HL-60 (cell line): Measurements from ENCODE around the gene FAM120A.

Experiments
- DNase-seq, 2 experiments: peaks; one replicate each; pipeline ENCODE4 v3.0.0-alpha.2; 2010 to 2020; ENCODE audit warnings: low read depth in 1 of 2, low spot score in 1 of 2
- H3K27ac ChIP-seq: fragments of 250-450 bp; sonication (Bioruptor Pico); replicated peaks from 2 replicates; pipeline ENCODE4 v1.5.1; 2020; ENCODE audit warnings: mild to moderate bottlenecking, moderate library complexity
- H3K27me3 ChIP-seq: fragments of 250-450 bp; sonication (Bioruptor Pico); 2 replicates; pipeline ENCODE4 v1.5.1; 2021; ENCODE audit warnings: mild to moderate bottlenecking, moderate library complexity; ENCODE audit not compliant: insufficient read depth, poor library complexity, severe bottlenecking
- H3K4me3 ChIP-seq: replicated peaks from 2 replicates; pipeline ENCODE4 v1.5.1; 2011; ENCODE audit warnings: mild to moderate bottlenecking, control low read depth, low read length; ENCODE audit not compliant: insufficient read depth
- GABPA ChIP-seq: IDR thresholded peaks from 2 replicates; pipeline ENCODE4 v1.6.1; 2012; ENCODE audit warnings: low read depth
- POLR2AphosphoS5 ChIP-seq: IDR thresholded peaks from 2 replicates; pipeline ENCODE4 v1.6.1; 2012; ENCODE audit warnings: low read depth
- REST ChIP-seq: IDR thresholded peaks from 2 replicates; pipeline ENCODE4 v1.6.1; 2012; ENCODE audit warnings: low read depth; ENCODE audit not compliant: insufficient replicate concordance
- SPI1 ChIP-seq: IDR thresholded peaks from 2 replicates; pipeline ENCODE4 v1.6.1; 2012; ENCODE audit warnings: low read depth, mild to moderate bottlenecking, borderline replicate concordance
- TF ChIP-seq, protein P1 (sequence below): IDR thresholded peaks from one replicate; pipeline ENCODE4 v1.5.1; 2011; ENCODE audit warnings: low read length, control low read depth, inconsistent platforms; ENCODE audit not compliant: insufficient read depth

Gene FAM120A

GRCh38 chr9:93523518-93524144 is 72.1 kb downstream of the FAM120A start:
- TF ChIP-seq SPI1 = no peak
- TF ChIP-seq, protein P1, sequence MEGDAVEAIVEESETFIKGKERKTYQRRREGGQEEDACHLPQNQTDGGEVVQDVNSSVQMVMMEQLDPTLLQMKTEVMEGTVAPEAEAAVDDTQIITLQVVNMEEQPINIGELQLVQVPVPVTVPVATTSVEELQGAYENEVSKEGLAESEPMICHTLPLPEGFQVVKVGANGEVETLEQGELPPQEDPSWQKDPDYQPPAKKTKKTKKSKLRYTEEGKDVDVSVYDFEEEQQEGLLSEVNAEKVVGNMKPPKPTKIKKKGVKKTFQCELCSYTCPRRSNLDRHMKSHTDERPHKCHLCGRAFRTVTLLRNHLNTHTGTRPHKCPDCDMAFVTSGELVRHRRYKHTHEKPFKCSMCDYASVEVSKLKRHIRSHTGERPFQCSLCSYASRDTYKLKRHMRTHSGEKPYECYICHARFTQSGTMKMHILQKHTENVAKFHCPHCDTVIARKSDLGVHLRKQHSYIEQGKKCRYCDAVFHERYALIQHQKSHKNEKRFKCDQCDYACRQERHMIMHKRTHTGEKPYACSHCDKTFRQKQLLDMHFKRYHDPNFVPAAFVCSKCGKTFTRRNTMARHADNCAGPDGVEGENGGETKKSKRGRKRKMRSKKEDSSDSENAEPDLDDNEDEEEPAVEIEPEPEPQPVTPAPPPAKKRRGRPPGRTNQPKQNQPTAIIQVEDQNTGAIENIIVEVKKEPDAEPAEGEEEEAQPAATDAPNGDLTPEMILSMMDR = no peak
- TF ChIP-seq POLR2AphosphoS5 = no peak
- no peak for TF ChIP-seq GABPA
- no peak for TF ChIP-seq REST
- no peak for DNase-seq
- Histone ChIP-seq H3K4me3 (no peak overlapping the region), H3K27ac (no peak overlapping the region), H3K27me3 (no peaks in the 10 kb centered on the region)

DNA sequence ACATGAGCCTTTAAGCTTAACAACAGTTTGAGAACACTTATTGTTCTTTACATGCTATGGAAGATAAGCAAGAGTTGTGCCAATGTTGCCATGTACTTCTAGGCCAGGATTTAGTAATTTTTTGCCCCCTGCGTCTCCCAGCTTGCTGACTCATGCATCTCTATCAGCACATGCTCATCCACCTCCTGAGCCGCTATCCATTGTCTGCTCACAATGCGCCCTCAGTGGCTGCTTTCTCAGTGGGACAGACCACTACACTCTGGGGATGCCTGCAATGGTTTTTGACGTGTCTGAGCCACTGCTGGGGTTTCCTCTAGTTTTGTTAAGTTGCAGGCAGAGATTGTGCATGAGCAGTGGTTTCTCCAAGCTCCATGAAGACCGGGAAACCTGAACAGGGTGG is 74.0 kb downstream of the FAM120A start:
- H3K4me3 ChIP-seq = no peak overlapping the region
- H3K27me3 ChIP-seq = no peaks in the 10 kb centered on the region
- TF ChIP-seq, protein P1 = no peak
- no peak for TF ChIP-seq SPI1
- no peak for TF ChIP-seq POLR2AphosphoS5
- no peak for TF ChIP-seq GABPA
- no peak for TF ChIP-seq REST
- DNase-seq = no peak
- no peak overlapping the region for H3K27ac ChIP-seq

GRCh38 chr9:93531374-93531773 is 79.9 kb downstream of the FAM120A start:
- no peak overlapping the region for H3K4me3 ChIP-seq
- no peak for TF ChIP-seq SPI1
- DNase-seq = no peak
- no peaks in the 10 kb centered on the region for H3K27me3 ChIP-seq
- H3K27ac ChIP-seq = no peak overlapping the region

GRCh38 chr9:93532141-93532540 is 80.7 kb downstream of the FAM120A start:
- no peaks in the 10 kb centered on the region for H3K27me3 ChIP-seq
- H3K4me3 ChIP-seq = no peak overlapping the region
- H3K27ac ChIP-seq = no peak overlapping the region
- DNase-seq = no peak
- TF ChIP-seq GABPA = no peak

DNA sequence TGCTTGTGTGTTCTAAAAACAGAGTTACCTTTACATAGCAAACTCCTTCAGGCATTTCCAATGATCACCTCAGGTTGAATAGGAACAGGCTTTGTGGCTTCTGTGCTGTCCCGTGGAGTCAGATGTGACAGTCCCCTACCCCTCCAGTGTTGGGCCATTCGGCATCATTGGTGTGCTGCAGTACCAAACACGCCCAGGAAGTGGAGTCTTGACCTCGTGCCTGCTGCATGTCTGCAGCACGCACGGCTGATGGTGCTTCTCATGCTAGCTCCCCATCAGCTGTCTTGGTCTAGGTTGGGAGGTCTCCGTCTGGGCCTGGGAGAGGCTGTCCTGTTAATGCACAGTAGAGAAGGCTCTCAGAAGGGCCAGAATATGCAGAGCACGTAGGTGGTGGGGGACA is 82.4 kb downstream of the FAM120A start:
- no peak for DNase-seq
- TF ChIP-seq REST = no peak
- no peak for TF ChIP-seq POLR2AphosphoS5
- TF ChIP-seq SPI1 = no peak
- no peak for TF ChIP-seq GABPA
- Histone ChIP-seq H3K4me3 (no peak overlapping the region), H3K27ac (no peak overlapping the region), H3K27me3 (no peaks in the 10 kb centered on the region)
